GM12874 (cell line): Measurements from ENCODE around the gene NME2.

Experiments used
- TF ChIP-seq, protein P1 (sequence below): IDR thresholded peaks from 2 replicates; pipeline ENCODE4 v1.5.1; 2011; ENCODE audit warnings: low read depth, mild to moderate bottlenecking, control low read depth, low read length, moderate library complexity; ENCODE audit not compliant: insufficient read depth

The NME2 gene

GRCh38 chr17:51124640-51125503, 41.3 kb upstream of the NME2 start:
- TF ChIP-seq, protein P1, sequence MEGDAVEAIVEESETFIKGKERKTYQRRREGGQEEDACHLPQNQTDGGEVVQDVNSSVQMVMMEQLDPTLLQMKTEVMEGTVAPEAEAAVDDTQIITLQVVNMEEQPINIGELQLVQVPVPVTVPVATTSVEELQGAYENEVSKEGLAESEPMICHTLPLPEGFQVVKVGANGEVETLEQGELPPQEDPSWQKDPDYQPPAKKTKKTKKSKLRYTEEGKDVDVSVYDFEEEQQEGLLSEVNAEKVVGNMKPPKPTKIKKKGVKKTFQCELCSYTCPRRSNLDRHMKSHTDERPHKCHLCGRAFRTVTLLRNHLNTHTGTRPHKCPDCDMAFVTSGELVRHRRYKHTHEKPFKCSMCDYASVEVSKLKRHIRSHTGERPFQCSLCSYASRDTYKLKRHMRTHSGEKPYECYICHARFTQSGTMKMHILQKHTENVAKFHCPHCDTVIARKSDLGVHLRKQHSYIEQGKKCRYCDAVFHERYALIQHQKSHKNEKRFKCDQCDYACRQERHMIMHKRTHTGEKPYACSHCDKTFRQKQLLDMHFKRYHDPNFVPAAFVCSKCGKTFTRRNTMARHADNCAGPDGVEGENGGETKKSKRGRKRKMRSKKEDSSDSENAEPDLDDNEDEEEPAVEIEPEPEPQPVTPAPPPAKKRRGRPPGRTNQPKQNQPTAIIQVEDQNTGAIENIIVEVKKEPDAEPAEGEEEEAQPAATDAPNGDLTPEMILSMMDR: no peak

DNA sequence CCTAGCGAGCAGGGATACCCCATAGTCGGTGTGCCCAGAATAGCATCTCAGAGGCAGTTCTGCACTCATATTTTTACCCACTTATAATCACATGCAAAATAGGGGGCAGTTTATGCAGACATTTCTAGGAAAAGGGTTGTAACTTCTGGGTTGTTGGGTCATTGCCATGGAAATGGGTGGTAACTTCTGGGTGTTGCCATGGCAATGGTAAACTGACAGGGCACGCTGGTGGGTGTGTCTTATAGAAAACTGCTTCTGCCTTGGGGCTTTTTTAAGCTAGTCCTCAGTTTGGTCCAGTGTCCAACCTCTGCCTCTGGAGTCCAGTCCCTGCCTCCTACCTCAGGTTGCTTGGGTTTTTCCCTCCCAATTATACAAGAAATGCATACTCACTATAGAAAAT, 38.1 kb upstream of the NME2 start:
- TF ChIP-seq, protein P1: no peak

- TF ChIP-seq, protein P1: no peak
These were observed 33.3 kb upstream of the NME2 start for GRCh38 chr17:51132964-51133319.

DNA sequence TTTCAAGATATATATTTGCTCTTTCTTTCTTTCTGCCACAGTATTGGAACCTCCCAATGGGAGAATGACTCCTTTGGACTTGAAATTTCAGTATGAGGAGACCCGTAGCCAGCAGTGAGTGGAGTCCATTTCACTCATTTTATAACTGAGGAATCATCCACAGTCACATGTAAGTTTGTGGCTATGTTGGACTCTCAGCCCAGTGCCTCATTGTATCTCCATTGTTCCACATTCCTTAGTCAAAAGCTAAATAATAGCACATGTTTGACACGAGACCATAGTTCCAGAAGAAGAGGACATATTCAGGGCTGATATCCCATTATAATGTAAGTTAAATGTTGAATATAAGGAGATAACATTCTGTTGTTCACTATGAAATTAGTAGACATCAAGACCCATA, 32.8 kb upstream of the NME2 start:
- TF ChIP-seq, protein P1: no peak

- TF ChIP-seq, protein P1: no peak
These were observed 30.3 kb upstream of the NME2 start for GRCh38 chr17:51135956-51136355.

GRCh38 chr17:51142597-51142996, 23.6 kb upstream of the NME2 start:
- TF ChIP-seq, protein P1: no peak

- TF ChIP-seq, protein P1: no peak
These were observed 21.8 kb upstream of the NME2 start for GRCh38 chr17:51144266-51145022.
